ENCODE measurements around the gene KRR1. TPM values are rescaled to one million over a fixed set of nuclear protein-coding genes. Genes with fewer than 3 reads are reported as not detected.

Gene KRR1
- 13.1 and 17.7 TPM in 2 replicates for total RNA-seq

GRCh38 chr12:75511116-75512048, at the start of gene KRR1:
Gene KRR1, minus strand, starts transcription at chr12:75511609. Its CDS starts 12 bp downstream, at chr12:75511597.
- peak; percentile 98 to 100 for DNase-seq (ENCODE audit: low read depth in 2 of 2)

GRCh38 chr12:75560167-75560566, 48.8 kb upstream of the KRR1 start:
- DNase-seq (ENCODE audit: low read depth in 2 of 2) = peak; percentile 66 to 72

- DNase-seq (ENCODE audit: low read depth in 2 of 2) = no peak
Measured at GRCh38 chr12:75558287-75558686, 46.9 kb upstream of the KRR1 start.

GRCh38 chr12:75556311-75556899, 45.0 kb upstream of the KRR1 start:
- peak; percentile 22 to 59 for DNase-seq (ENCODE audit: low read depth in 2 of 2)

GRCh38 chr12:75554556-75554880, 43.1 kb upstream of the KRR1 start:
- DNase-seq (ENCODE audit: low read depth in 2 of 2) = no peak

- DNase-seq (ENCODE audit: low read depth in 2 of 2) = no peak
Measured at GRCh38 chr12:75553836-75554555, 42.6 kb upstream of the KRR1 start.

- DNase-seq (ENCODE audit: low read depth in 2 of 2) = no peak
Measured at GRCh38 chr12:75553398-75553797, 42.0 kb upstream of the KRR1 start.

- DNase-seq (ENCODE audit: low read depth in 2 of 2) = no peak
Measured at GRCh38 chr12:75551477-75551876, 40.1 kb upstream of the KRR1 start.

- peak; percentile 58 to 97 for DNase-seq (ENCODE audit: low read depth in 2 of 2)
Measured at GRCh38 chr12:75550401-75551240, 39.2 kb upstream of the KRR1 start.

GRCh38 chr12:75549989-75550388, 38.6 kb upstream of the KRR1 start:
- no peak for DNase-seq (ENCODE audit: low read depth in 2 of 2)

GRCh38 chr12:75548879-75549278, 37.5 kb upstream of the KRR1 start:
- no peak for DNase-seq (ENCODE audit: low read depth in 2 of 2)

- DNase-seq (ENCODE audit: low read depth in 2 of 2) = no peak
Measured at GRCh38 chr12:75545636-75546035, 34.2 kb upstream of the KRR1 start.

GRCh38 chr12:75543529-75543928, 32.1 kb upstream of the KRR1 start:
- DNase-seq (ENCODE audit: low read depth in 2 of 2) = no peak

- DNase-seq (ENCODE audit: low read depth in 2 of 2) = peak in 1 of 2 donors; percentile 15
Measured at GRCh38 chr12:75542942-75543341, 31.5 kb upstream of the KRR1 start.

- no peak for DNase-seq (ENCODE audit: low read depth in 2 of 2)
Measured at GRCh38 chr12:75539889-75540288, 28.5 kb upstream of the KRR1 start.

- DNase-seq (ENCODE audit: low read depth in 2 of 2) = no peak
Measured at GRCh38 chr12:75533239-75533638, 21.8 kb upstream of the KRR1 start.

GRCh38 chr12:75529826-75530225, 18.4 kb upstream of the KRR1 start:
- no peak for DNase-seq (ENCODE audit: low read depth in 2 of 2)

GRCh38 chr12:75529316-75529715, 17.9 kb upstream of the KRR1 start:
- no peak for DNase-seq (ENCODE audit: low read depth in 2 of 2)

GRCh38 chr12:75528692-75529091, 17.3 kb upstream of the KRR1 start:
- DNase-seq (ENCODE audit: low read depth in 2 of 2) = no peak

- DNase-seq (ENCODE audit: low read depth in 2 of 2) = no peak
Measured at GRCh38 chr12:75528272-75528671, 16.9 kb upstream of the KRR1 start.

Measured in lung microvascular endothelial cell (primary cell).